Epithelial cell of prostate (primary cell): Measurements from ENCODE around the gene FAM107A.
A peak's percentile ranks its signal among the peaks of the same experiment; 100 is the strongest.

Experiments used
- DNase-seq: peaks from one replicate; pipeline ENCODE4 v3.0.0-alpha.2; 2011; ENCODE audit warnings: low read depth, low spot score
- H3K27ac ChIP-seq: fragments of 450-650 bp; 2 replicates; pipeline ENCODE4 v1.5.1; 2017; ENCODE audit warnings: mild to moderate bottlenecking

Gene FAM107A

DNA sequence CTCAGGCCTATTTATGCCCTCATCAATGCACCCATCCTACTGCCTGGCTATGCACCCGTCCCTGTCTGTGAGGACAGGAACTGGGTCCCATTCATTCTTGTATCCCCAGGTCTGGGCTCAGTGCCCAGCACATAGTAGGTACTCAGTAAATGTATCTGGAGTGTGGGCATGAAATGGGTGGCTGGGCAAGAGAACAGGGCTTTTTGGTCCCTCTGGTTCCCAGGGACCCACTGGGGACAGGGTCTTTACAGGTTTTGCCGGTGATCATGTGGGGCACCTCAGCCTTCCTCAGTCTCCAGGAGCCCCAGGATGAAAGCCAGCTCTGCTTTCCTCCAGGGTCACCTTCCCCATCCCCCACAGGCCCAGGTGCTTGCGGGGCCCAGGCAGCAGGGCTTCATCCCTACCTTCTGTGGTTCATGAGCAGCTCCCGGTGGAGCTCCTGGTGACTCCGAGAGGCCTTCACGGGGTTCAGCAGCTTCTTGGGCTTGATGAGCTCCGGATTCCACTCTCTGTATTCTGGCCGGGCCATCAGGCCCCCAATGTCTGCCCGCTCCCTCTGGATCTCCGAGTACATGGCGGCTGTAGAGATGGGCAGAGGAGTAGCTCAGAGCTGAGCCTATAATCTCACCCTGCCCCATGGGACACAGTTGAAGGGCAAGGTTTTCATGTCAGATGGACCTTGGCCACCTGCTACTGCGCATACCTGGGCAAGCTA lies 7.7 kb downstream of the FAM107A start:
- H3K27ac ChIP-seq: no peak overlapping the region
- DNase-seq: no peak

DNA sequence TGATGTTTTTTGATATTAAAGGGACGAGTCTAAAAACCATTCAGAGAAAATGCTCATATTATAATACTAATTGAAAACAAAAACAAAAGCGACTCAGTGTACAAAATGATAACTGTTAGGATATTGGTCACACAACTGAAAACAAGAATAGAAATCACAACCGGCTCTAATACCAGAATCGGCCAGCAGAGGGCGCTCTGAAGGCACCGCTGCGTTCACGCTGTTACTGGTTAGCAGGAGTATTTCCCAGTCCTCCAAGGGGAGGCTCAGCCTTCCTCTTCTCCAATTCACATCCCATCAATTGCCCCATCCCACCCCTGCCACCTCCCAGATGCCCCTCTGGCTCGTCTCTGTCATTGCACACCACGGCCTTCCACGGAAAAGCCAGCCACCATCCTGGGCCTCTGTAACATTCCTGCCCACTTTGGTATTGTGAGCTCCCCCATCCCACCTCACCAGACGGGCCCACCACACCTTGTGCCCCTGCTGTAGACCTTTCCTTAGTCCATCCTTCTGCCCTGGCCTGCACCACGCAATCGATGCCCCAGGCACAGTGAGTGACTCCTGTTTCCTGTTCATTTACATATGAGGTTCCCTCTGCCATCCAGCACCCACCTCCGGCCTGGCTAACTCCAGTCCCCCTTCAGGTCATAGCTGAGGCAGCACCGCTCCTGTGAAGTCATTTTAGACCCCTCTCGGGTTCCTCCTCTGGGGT lies 8.5 kb downstream of the FAM107A start:
- no peak overlapping the region for H3K27ac ChIP-seq
- DNase-seq: no peak

DNA sequence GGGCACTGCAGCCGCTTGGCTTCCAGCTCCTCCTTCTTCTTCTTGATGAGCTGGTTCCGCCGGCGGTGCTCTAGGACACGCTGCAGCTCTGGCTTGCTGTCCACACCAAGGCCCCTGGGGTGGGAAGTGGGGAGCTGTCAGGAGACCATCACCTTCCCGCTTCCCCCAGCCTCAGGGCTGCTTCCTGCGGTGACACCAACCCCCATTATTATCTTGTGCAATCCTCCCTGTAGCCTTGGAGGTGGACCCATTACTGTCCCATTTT lies 10.0 kb downstream of the FAM107A start:
- no peak overlapping the region for H3K27ac ChIP-seq
- no peak for DNase-seq

DNA sequence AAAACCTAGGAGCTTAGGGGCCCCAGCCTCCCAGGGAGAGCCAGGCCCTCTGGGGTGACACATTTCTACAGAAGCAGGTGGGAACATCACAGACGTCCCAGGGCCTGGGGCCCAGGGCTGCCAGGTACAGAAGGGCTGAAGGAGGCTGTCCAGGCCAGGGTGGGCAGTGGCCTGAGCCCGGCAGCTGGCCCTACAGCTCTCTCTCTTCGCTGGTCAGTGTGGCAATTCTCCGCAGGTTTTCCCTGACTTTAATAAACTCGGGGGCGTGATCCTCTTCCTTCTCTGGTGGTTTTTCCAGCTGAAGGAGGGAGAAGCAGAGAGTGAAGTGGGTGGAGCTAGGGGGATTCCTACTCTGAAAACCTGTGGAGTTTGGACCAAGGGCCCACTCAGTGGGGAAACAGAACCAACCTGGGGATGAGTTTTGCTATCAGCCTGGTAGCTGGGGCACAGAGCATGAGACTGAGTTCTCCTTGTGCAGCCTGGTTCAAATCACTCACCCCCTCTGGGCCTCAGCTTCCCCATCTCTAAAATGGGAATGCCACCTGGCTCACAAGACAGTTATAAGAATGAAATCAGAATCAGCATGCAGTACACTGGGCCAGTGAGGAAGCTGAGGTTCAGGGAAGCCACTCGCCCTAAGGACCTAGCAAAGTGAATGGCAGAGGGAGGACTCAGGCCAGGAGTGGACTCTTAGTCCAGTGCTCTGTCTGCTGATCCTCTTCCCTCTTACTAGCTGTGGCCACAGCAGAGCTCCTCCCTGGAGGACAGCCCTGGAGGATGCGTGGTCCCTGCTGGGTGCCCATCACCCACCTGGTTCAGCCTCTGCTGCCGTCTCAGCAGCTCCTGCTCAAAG lies 10.6 kb downstream of the FAM107A start:
- DNase-seq: no peak
- H3K27ac ChIP-seq: no peak overlapping the region

DNA sequence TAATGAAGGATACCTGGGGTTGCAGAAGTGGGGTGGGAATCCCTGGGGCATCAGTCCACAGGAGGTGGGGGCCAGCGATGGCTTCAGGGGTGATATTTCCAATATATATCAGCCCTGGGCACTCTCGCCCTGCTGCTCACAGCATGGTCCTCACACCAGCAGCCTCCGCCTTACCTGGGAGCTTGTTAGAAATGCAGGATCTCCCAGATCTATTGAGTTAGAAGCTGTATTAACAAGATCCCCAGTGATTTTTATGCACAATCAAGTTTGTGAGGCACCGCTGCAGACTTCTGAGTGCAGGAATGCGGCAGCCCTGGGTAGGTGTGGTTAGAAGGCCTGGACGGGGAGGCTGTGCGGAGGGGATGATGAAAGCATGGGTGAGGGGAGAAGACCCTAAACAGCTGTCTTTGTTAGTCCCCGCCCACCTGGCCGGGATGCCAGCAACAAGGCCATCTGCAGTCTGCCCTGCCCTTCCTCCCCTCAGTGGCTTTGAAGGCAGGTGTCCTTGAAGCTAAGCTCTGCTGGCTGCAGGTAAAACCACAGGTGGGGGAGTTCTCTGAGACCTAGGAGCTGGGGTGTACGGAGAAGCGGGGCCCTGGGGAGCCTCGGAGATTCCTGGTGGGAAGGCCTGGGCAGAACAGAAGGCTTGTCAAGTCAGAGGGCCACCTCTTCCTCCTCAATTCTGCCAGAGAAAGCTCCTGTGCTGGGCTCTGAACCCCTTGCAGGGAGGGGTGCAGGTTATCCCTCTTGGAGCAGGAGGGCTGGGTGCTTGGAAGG lies 11.4 kb downstream of the FAM107A start:
- DNase-seq: no peak
- H3K27ac ChIP-seq: no peak overlapping the region

DNA sequence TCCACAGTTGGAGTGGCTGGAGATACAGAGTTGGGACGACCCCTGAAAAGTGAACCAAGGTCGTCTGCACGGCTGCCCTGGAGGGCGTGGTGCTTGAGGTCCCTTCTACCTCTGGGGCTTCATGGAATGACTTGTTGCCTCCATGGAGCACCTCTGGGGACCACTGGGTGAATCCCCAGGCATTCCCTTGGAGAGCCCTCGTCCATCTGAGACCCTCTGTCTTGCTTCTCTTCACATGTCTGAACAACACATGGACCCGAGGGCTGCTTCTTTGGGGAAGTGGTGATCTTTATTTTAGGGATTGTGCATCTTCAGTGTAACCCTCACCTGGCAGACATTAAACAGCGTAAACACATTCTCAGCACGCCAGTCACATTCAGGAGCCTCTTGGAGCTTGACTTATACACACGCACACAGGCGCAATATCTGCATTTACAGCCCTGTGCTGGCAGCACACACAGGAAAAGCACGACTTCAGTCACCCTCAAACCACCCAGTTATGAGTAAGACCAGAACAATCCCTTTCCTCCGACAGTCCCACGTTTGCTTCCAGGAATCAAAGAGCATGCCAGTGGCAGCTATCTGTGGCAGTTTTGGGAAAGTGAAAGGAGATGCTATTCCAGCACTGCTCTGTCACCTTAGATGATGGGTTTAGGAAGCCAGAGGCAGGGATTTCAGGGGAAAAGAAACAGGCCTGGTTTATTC lies 12.6 kb downstream of the FAM107A start:
- H3K27ac ChIP-seq: no peak overlapping the region
- DNase-seq: peak; percentile 31

DNA sequence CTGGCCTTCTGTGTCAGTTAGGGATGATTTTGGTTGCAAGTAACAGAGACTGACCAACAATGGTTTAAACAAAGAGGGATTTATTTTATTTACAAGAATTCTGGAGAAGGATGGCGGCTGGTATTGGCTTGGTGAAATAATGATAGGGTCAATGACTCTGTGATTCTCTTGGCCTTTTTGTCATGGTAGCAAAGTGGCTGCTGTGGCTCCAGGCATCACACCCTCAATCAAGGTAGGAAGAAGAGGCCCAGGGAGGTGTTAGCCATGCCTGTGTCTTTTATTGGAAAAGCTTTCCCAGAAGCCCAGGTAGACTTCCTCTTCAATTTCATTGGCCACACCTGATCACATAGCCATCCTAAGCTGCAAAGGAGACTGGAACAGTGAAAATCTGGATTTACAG lies 13.1 kb downstream of the FAM107A start:
- no peak for DNase-seq
- H3K27ac ChIP-seq: no peak overlapping the region

DNA sequence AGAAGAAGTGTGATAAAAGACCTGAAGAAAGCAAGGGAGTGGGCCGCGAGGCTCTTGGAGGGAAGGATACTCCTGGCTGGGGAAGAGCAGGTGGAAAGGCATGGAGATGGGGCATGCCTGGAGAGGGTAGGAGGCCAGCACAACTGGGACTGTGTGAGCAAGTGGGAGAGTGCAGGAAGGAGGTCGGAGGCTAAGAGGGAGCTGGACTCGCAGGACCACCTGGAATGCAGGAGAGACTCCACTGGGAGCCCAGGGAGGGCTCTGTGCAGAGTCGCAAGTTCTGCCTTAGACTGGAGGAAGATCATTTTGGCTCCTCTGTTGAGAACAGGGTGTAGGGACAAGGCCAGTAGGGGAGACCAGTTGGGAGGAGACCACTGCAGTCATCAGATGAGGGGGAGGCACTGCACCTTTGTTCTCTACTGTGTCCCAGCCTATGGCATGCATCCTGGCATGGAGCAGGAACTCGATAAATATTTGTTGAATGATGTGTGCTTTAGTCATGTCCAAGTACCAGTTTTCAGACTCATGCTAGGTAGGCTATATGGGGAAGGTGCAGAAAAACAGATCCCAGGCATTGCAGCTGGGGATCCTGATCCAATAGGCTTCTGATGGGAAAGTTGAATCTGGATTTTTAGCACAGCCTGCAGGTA lies 13.7 kb downstream of the FAM107A start:
- H3K27ac ChIP-seq: no peak overlapping the region
- peak; percentile 5 for DNase-seq

DNA sequence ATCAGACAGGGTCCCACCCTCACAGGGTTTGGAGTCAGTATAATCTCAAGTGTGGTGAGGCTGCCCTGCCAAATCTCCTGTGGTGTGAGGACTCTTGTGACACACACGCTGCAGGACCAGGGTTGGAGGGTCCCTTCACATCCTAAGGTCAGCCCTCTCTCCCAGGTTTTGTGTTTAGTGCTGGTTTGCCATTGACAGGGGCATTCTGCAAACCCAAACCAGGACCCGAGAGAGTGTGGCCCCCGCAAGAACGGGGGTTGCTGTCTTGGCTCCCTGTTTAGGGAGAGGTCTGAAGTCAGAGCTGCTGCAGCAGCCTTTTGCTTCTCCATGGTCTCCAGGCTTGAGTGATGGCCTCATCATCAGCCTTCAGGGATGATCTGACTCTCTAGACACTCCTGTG lies 14.7 kb downstream of the FAM107A start:
- H3K27ac ChIP-seq: no peak overlapping the region
- DNase-seq: no peak

DNA sequence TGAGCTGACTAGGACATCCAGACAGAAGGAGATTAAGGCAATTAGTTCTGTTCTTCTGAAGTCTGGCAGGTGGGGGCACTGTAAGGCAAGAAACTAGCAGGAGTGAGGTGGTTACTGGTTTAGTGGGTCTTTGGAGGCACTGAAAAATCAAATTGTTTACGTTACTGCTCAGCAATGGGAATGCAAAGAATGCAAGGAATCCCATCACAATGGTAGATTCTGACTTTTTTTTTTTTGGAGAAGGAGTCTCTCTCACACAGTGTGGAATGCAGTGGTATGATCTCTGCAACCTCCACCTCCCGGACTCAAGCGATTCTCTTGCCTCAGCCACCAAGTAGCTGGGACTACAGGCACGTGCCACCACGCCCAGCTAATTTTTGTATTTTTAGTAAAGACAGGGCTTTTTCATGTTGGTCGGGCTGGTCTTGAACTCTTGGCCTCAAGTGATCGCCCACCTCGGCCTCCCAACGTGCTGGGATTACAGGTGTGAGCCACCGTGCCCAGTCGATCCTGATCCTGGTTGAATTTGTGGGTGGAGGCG lies 16.4 kb downstream of the FAM107A start:
- no peak overlapping the region for H3K27ac ChIP-seq
- peak; percentile 12 for DNase-seq

DNA sequence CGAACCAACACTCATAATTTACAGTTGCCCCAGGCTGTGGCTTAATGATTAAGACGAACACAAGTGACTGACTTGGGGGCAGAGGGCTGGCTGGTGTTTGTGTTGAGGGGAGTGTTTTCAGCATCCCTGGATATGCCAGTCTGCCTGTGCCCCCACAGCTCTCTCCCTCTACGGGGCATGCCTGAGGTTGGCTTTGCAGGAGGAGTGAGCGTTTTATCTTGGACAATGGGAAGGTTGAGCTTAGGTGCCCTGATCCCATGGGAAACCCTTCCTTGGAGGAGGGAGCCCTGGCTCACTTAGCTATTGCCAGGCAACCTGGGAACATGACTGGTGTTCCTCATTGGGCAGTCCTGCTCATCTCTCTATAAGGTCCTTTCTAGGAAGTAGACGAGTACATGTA lies 17.6 kb downstream of the FAM107A start:
- H3K27ac ChIP-seq: no peak overlapping the region
- DNase-seq: no peak

DNA sequence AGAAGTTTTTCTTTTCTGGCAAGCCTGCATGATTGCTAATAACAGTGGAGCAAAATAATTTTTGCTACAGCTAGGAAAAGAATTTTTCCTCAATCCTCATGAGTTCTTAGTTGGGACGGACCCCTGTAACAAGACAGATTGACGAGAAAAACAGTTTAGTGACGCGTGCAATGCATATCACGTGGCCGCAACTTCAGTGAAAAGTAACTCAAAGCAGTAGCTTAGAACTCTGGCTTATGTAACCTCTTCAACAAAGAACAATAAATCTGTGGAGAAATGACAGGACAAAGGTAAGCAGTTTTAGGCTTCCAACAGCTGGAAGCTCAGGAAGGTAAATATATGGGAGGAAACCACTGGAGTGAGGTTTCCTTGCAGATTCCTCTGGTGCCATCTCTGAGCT lies 19.7 kb downstream of the FAM107A start:
- DNase-seq: no peak
- H3K27ac ChIP-seq: no peak overlapping the region

DNA sequence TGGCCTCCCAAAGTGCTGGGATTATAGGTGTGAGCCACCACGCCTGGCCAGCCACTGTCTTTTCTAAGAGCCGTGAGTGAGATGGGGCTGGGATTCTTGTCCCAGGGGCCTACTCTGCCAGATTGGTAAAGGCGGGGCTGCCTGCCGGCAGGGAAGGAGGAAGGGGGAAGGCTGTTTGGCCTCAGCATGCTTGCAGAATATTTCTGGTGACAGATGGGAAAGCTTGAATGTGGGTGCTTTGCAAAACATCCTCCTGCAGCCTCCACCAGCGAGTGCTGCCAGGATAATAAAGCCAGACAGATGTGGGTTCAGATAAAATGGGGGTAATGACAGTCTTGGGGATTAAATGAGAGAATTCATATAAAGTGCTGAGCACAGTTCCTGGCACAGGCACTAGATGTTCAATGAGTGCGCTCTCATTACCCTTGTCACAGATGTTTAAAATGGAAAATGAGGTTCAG lies 20.4 kb downstream of the FAM107A start:
- no peak for DNase-seq
- no peak overlapping the region for H3K27ac ChIP-seq

DNA sequence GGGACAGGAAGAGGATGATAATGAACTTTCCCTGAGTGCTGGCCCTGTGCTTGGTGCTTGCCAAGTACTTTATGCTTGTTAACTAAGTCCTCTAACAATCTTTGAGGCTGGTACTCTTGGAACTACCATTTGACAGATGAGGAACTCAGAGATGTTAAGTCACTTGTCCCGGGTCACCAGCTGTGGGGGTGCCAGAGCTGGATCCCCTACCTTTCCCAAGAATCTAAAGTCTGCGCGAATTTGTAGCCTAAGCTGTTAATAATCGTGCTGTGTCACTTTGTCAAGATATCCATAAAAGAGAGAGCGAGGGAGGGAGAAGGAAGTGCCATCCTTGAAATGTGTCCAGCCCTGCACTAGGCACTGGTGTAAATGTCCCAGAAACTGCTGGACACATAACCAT lies 21.2 kb downstream of the FAM107A start:
- no peak overlapping the region for H3K27ac ChIP-seq
- DNase-seq: no peak

DNA sequence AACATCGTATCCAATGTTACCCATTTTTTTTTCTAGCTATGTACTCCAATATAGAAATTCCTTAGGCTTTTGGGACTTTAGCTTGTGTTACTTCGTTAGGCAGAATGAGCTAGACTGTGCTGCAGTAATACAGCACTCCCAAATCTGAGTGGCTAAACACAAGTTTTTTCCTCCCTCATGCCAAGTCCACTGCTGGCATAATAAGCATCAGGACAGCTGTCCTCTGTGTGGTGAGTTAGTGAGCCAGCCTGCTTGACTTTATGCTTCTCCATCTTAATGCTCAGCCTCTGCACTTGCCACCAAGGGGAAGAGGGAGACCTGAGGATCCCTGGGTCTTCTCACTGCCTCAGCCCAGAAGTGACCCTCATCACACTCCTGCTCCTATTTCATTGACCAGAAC lies 22.0 kb downstream of the FAM107A start:
- no peak overlapping the region for H3K27ac ChIP-seq
- DNase-seq: no peak

DNA sequence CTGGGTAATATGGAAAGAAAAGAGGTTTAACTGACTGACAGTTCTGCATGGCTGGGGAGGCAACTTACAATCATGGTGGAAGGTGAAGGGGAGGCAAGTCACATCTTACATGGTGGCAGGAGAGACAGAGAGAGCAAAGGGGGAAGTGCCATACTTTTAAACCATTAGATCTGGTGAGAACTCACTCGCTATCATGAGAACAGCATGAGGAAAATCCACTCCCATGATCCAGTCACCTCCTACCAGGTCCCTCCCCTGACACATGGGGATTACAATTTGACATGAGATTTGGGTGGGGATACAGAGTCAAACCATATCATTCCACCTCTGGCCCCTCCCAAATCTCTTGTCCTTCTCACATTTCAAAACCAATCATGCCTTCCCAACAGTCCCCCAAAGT lies 24.2 kb downstream of the FAM107A start:
- no peak for DNase-seq

DNA sequence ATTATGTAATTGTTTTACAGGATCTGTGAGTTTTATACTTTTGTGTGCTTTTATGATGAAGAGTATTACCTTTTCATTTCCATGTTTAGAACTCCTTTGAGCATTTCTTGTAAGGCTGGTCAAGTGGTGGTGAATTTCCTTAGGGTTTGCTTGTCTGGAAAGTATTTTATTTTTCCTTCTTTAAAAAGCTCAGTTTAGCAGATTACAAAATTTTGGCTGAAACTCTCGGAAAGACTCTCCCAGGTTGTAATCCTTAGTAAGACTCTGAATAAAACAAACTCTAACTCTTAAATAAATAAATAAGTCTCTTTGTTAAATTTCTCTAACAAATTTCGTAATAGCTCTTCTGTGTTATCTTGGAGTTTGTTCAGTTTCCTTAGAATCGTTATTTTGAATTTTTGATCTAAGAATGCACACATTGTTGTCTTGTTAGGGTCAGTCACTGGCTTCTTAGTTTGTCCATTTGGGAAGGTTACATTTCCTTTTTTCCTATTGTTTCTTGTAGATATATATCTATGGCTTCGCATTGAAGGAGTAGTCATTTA lies 25.5 kb downstream of the FAM107A start:
- H3K27ac ChIP-seq: no peak overlapping the region
- no peak for DNase-seq

More for the DNA sequence above, 24.2 kb downstream of the FAM107A start:
- H3K27ac ChIP-seq: no peak overlapping the region

DNA sequence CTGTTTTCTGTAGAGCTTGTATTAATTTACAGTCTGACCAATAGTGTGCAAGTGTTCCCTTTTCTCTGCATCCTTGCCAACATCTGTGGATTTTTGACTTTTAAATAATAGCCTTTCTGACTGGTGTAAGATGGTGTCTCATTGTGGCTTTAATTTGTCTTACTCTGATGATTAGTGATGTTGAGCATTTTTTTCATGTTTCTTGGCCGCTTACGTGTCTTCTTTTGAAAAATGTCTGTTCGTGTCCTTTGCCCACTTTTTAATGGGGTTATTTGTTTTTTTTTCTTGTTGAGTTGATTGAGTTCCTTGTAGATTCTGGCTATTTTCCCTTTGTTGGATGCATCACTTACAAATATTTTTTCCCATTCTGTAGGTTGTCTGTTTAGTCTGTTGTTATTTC lies 32.6 kb downstream of the FAM107A start:
- no peak overlapping the region for H3K27ac ChIP-seq
- no peak for DNase-seq
